Measurements from ENCODE around the gene BCL2L1. TPM values are rescaled to one million over a fixed set of nuclear protein-coding genes. Genes with fewer than 3 reads are reported as not detected.

The BCL2L1 gene
- total and polyA plus RNA-seq, 2 donors (not counting 3 experiments of a cell fraction or from before 2014, with no cell fraction given) = 78.0 to 101 TPM

DNA sequence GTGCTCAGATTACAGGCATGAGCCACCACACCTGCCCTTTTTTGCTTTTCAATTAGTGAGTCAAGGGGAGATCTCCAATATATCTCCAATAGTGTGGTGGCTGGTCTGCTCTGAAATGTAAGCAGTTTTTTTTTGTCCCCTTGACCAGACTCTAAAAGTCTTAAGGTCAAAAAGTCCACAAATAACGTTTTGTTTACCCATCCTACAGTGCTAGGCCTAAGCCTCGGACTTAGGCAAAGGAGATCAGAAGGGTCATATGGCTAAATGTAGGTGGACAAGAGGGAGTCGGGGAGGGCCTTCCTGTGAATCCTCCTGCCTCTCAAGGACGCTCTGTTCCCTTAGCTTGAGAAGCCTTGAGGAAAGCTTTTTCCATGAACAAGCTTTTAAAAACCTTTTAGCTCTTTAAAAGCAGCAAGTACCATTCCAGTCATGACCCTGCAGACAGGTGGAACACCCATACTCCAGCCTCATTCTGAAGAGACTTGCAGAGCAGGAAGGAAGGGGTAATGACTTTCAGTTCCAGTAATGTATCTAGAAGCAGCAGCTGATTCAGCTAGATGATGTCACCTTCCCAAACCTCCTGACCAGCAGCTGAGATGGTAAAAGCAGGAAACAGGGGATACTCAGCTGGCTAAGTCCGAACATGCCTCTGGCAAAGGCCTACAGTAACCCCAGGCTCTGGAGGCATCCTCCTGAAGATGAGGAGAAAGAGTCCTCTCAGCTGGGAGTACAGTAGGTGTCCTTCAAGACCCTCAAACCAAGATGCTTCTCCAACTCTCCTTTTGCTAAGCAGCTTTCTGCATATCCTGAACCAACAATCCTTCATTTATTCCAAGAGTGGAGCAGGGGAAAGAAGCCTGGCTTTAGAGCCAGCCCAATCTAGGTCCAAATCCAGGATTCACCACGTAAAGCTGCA lies 23.6 kb downstream of the BCL2L1 start:
- H3K79me2 ChIP-seq (ENCODE audit: control insufficient read depth, insufficient read depth, low read length) = peaks cover 81% of the 10 kb centered on the region
- H3K27ac ChIP-seq (ENCODE audit: insufficient read depth, low read depth, low read length) = peak overlapping the region; percentile 86
- ChIA-PET POLR2A (interaction anchor here (0.6 to 1.5 kb wide), 7 partner anchors 14 to 39 kb away, joined by 3 to 11 read pairs (median 4); partner anchors contain the start of gene BCL2L1), CTCF (interaction anchor here (1.0 to 4.6 kb wide), 10 partner anchors 13 to 86 kb away, joined by 3 to 47 read pairs (median 7); partner anchors contain the start of gene BCL2L1)
- H3K9me3 ChIP-seq (replicated peaks; ENCODE audit: control insufficient read depth, insufficient read depth, low read length) = no peaks in the 10 kb centered on the region
- H2AFZ ChIP-seq (ENCODE audit: low read depth, low read length) = no peak overlapping the region
- TF ChIP-seq CTCF (IDR thresholded peaks at IDR 0.05; ENCODE audit: extremely low read depth in 1 of 2, insufficient read depth in 1 of 2, low read depth in 1 of 2, low read length in 2 of 2) (no peak), EZH2 (IDR thresholded peaks at IDR 0.05; ENCODE audit: borderline replicate concordance, low read depth, low read length, severe bottlenecking) (no peak), FOS (IDR thresholded peaks at IDR 0.05; ENCODE audit: borderline replicate concordance, insufficient read depth, low read length) (peak; percentile 94), JUN (IDR thresholded peaks at IDR 0.05; ENCODE audit: borderline replicate concordance, insufficient read depth, insufficient read length, low read depth) (peak; percentile 98), POLR2A (IDR thresholded peaks at IDR 0.05; ENCODE audit: low read depth, low read length) (peak; percentile 42), POLR2AphosphoS5 (IDR thresholded peaks at IDR 0.05; ENCODE audit: insufficient read depth, low read depth, low read length) (peak; percentile 86), MYC (IDR thresholded peaks at IDR 0.05; ENCODE audit: low read depth, low read length) (peak; percentile 64), GATA2 (IDR thresholded peaks at IDR 0.05; ENCODE audit: insufficient read depth, insufficient read length, low read depth, low read length) (peak; percentile 41)
- TF ChIP-seq, protein P1, sequence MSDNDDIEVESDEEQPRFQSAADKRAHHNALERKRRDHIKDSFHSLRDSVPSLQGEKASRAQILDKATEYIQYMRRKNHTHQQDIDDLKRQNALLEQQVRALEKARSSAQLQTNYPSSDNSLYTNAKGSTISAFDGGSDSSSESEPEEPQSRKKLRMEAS (IDR thresholded peaks at IDR 0.05; ENCODE audit: insufficient read depth, insufficient read length) = no peak
- peak overlapping the region; percentile 18 for H3K4me2 ChIP-seq (ENCODE audit: insufficient read depth, low read length)
- H3K27me3 ChIP-seq (ENCODE audit: control insufficient read depth in 2 of 2, insufficient read depth in 2 of 2, low read length in 2 of 2) = no peaks in the 10 kb centered on the region
- BruUV-seq (replicated peaks) = TSS peak; percentile 92
- peaks cover 52% of the 10 kb centered on the region for H3K4me1 ChIP-seq (ENCODE audit: control insufficient read depth, extremely low read depth, insufficient read depth, low read length)
- H4K20me1 ChIP-seq (replicated peaks; ENCODE audit: control insufficient read depth, extremely low read depth, insufficient read depth, low read length) = no peaks in the 10 kb centered on the region
- no peaks in the 10 kb centered on the region for H3K36me3 ChIP-seq (ENCODE audit: control insufficient read depth in 2 of 2, extremely low read depth in 1 of 2, insufficient read depth in 2 of 2, low read length in 2 of 2)
- no peak overlapping the region for H3K4me3 ChIP-seq (replicated peaks in 1 of 3; ENCODE audit: insufficient read depth in 1 of 3, low read depth in 1 of 3, low read length in 3 of 3)
- FAIRE-seq (peak; percentile 97), DNase-seq (ENCODE audit: low read depth, low spot score) (peak; percentile 96)
- intact Hi-C loops (cut with micrococcal nuclease) (loop anchor here (1.0 kb wide), 4 partner anchors 13 to 37 kb away; no protein-coding TSS in a partner anchor), dilution Hi-C loops (cut with MboI; ENCODE audit: extremely low pct_ligation_motif_present, low sequenced_read_pairs) (no loop called here)
- H3K9ac ChIP-seq (replicated peaks; ENCODE audit: extremely low read depth, insufficient read depth, low read length) = peak overlapping the region; percentile 55
- H3K9me1 ChIP-seq (replicated peaks; ENCODE audit: control insufficient read depth, extremely low read depth, insufficient read depth, low read length) = no peaks in the 10 kb centered on the region

Measured in endothelial cell of umbilical vein (primary cell).